Nephron progenitor cell (in vitro differentiated cells): ENCODE measurements around the gene PLEKHG4B.

ENCODE experiments used
- DNase-seq: peaks from one replicate; pipeline ENCODE4 v3.0.0; 2021
- H3K27ac Mint-ChIP-seq: 2 replicates; pipeline ENCODE4 v1.8.0; 2021; ENCODE audit warnings: mild to moderate bottlenecking, moderate library complexity, mixed read lengths
- H3K27me3 Mint-ChIP-seq: 2 replicates; pipeline ENCODE4 v1.8.0; 2021; ENCODE audit warnings: mild to moderate bottlenecking, low read depth, mixed read lengths; ENCODE audit not compliant: poor library complexity
- H3K36me3 Mint-ChIP-seq: 2 replicates; pipeline ENCODE4 v1.8.0; 2021; ENCODE audit warnings: low read depth, mixed read lengths
- H3K4me1 Mint-ChIP-seq: 2 replicates; pipeline ENCODE4 v1.8.0; 2021; ENCODE audit warnings: mixed read lengths
- H3K4me3 Mint-ChIP-seq: 2 replicates; pipeline ENCODE4 v1.8.0; 2021; ENCODE audit warnings: mild to moderate bottlenecking, moderate library complexity, mixed read lengths
- H3K9me3 Mint-ChIP-seq: 2 replicates; pipeline ENCODE4 v1.8.0; 2021; ENCODE audit warnings: mild to moderate bottlenecking, moderate library complexity, mixed read lengths
- CTCF ChIP-seq: fragments of 200-600 bp; sonication (generic); IDR thresholded peaks from 2 replicates; pipeline ENCODE4 v1.5.0; 2021; ENCODE audit warnings: antibody characterized with exemption

PLEKHG4B gene

GRCh38 chr5:126806-127205 lies 34.8 kb downstream of the PLEKHG4B start:
- Mint-ChIP-seq H3K27me3 (no peaks in the 10 kb centered on the region), H3K36me3 (peaks cover 93% of the 10 kb centered on the region), H3K4me3 (no peak overlapping the region), H3K9me3 (peaks cover 60% of the 10 kb centered on the region), H3K27ac (no peak overlapping the region), H3K4me1 (peaks cover 6% of the 10 kb centered on the region)
- no peak for TF ChIP-seq CTCF
- no peak for DNase-seq

GRCh38 chr5:127886-128285 lies 35.9 kb downstream of the PLEKHG4B start:
- no peak for TF ChIP-seq CTCF
- no peak overlapping the region for H3K27ac Mint-ChIP-seq
- H3K4me3 Mint-ChIP-seq: no peak overlapping the region
- DNase-seq: no peak
- peaks cover 6% of the 10 kb centered on the region for H3K4me1 Mint-ChIP-seq
- peaks cover 62% of the 10 kb centered on the region for H3K9me3 Mint-ChIP-seq
- no peaks in the 10 kb centered on the region for H3K27me3 Mint-ChIP-seq
- peaks cover 94% of the 10 kb centered on the region for H3K36me3 Mint-ChIP-seq

- Mint-ChIP-seq H3K36me3 (peaks cover 94% of the 10 kb centered on the region), H3K27ac (no peak overlapping the region), H3K9me3 (peaks cover 62% of the 10 kb centered on the region), H3K27me3 (no peaks in the 10 kb centered on the region), H3K4me3 (no peak overlapping the region), H3K4me1 (peaks cover 6% of the 10 kb centered on the region)
- DNase-seq: no peak
- no peak for TF ChIP-seq CTCF
These were observed 36.5 kb downstream of the PLEKHG4B start for GRCh38 chr5:128446-128845.

GRCh38 chr5:129148-129547 lies 37.2 kb downstream of the PLEKHG4B start:
- no peak for DNase-seq
- H3K27ac Mint-ChIP-seq: no peak overlapping the region
- H3K27me3 Mint-ChIP-seq: no peaks in the 10 kb centered on the region
- H3K4me3 Mint-ChIP-seq: no peak overlapping the region
- peaks cover 94% of the 10 kb centered on the region for H3K36me3 Mint-ChIP-seq
- TF ChIP-seq CTCF: no peak
- peaks cover 61% of the 10 kb centered on the region for H3K9me3 Mint-ChIP-seq
- H3K4me1 Mint-ChIP-seq: peaks cover 6% of the 10 kb centered on the region

GRCh38 chr5:129820-130219 lies 37.9 kb downstream of the PLEKHG4B start:
- Mint-ChIP-seq H3K27me3 (peaks cover 3% of the 10 kb centered on the region), H3K27ac (peak overlapping the region; percentile 57), H3K36me3 (peaks cover 92% of the 10 kb centered on the region), H3K4me3 (no peak overlapping the region), H3K9me3 (peaks cover 59% of the 10 kb centered on the region), H3K4me1 (peaks cover 6% of the 10 kb centered on the region)
- no peak for TF ChIP-seq CTCF
- DNase-seq: no peak

GRCh38 chr5:130601-131131 lies 38.7 kb downstream of the PLEKHG4B start:
- H3K36me3 Mint-ChIP-seq: peaks cover 85% of the 10 kb centered on the region
- TF ChIP-seq CTCF: no peak
- peaks cover 6% of the 10 kb centered on the region for H3K4me1 Mint-ChIP-seq
- DNase-seq: no peak
- H3K27me3 Mint-ChIP-seq: peaks cover 3% of the 10 kb centered on the region
- no peak overlapping the region for H3K4me3 Mint-ChIP-seq
- H3K27ac Mint-ChIP-seq: no peak overlapping the region
- peaks cover 55% of the 10 kb centered on the region for H3K9me3 Mint-ChIP-seq
